MM.1S (cell line): Measurements from ENCODE around the gene PRMT2.

Source experiments
- DNase-seq: peaks from one replicate; pipeline ENCODE4 v3.0.0-alpha.2; 2015
- H2AFZ ChIP-seq: fragments of 300-600 bp; sonication (generic); 2 replicates; pipeline ENCODE4 v1.6.0; 2016; ENCODE audit warnings: antibody characterized with exemption, low read length
- H3F3A ChIP-seq: fragments of 300-600 bp; sonication (generic); 2 replicates; pipeline ENCODE4 v1.6.1; 2016; ENCODE audit warnings: mild to moderate bottlenecking, antibody characterized with exemption, low read length, moderate library complexity, mixed read lengths; ENCODE audit not compliant: insufficient read depth
- H3K27ac ChIP-seq: fragments of 300-600 bp; sonication (generic); 2 replicates; pipeline ENCODE4 v1.5.1; 2016; ENCODE audit warnings: mild to moderate bottlenecking, low read length
- H3K27me3 ChIP-seq: fragments of 300-600 bp; sonication (generic); replicated peaks from 2 replicates; pipeline ENCODE4 v1.6.0; 2016; ENCODE audit warnings: low read length; ENCODE audit not compliant: insufficient read depth
- H3K36me3 ChIP-seq: fragments of 300-600 bp; sonication (generic); replicated peaks from 2 replicates; pipeline ENCODE4 v1.6.1; 2016; ENCODE audit warnings: mild to moderate bottlenecking, low read length, mixed read lengths; ENCODE audit not compliant: insufficient read depth
- H3K4me1 ChIP-seq: fragments of 300-600 bp; sonication (generic); 2 replicates; pipeline ENCODE4 v1.6.1; 2016; ENCODE audit warnings: low read length, mixed read lengths
- H3K4me2 ChIP-seq: fragments of 300-600 bp; sonication (generic); 2 replicates; pipeline ENCODE4 v1.6.0; 2016; ENCODE audit warnings: low read depth, low read length
- H3K4me3 ChIP-seq: fragments of 300-600 bp; sonication (generic); 2 replicates; pipeline ENCODE4 v1.5.1; 2016; ENCODE audit warnings: low read length, mixed read lengths
- H3K79me2 ChIP-seq: fragments of 300-600 bp; sonication (generic); 2 replicates; pipeline ENCODE4 v1.6.1; 2016; ENCODE audit warnings: mixed run types, low read length, mixed read lengths
- H3K9ac ChIP-seq: fragments of 300-600 bp; sonication (generic); 2 replicates; pipeline ENCODE4 v1.6.1; 2016; ENCODE audit warnings: low read length, mixed read lengths
- H3K9me2 ChIP-seq: fragments of 300-600 bp; sonication (generic); replicated peaks from 2 replicates; pipeline ENCODE4 v1.6.1; 2016; ENCODE audit warnings: mild to moderate bottlenecking, low read length, mixed read lengths; ENCODE audit not compliant: insufficient read depth
- H3K9me3 ChIP-seq: fragments of 300-600 bp; sonication (generic); replicated peaks from 2 replicates; pipeline ENCODE4 v1.6.1; 2016; ENCODE audit warnings: mild to moderate bottlenecking, low read length, mixed read lengths; ENCODE audit not compliant: insufficient read depth
- H4K20me1 ChIP-seq: fragments of 300-600 bp; sonication (generic); 2 replicates; pipeline ENCODE4 v1.6.1; 2016; ENCODE audit warnings: mild to moderate bottlenecking, low read length, moderate library complexity, mixed read lengths; ENCODE audit not compliant: insufficient read depth
- CTCF ChIP-seq: fragments of 300-600 bp; sonication (generic); IDR thresholded peaks from 2 replicates; pipeline ENCODE4 v1.5.1; 2016; ENCODE audit warnings: antibody characterized with exemption, low read length, mixed read lengths
- EZH2 ChIP-seq: fragments of 300-600 bp; sonication (generic); optimal IDR thresholded peaks from 2 replicates; pipeline ENCODE3; 2017; ENCODE audit warnings: low read depth, mild to moderate bottlenecking, antibody characterized with exemption, low read length, mixed read lengths
- EZH2phosphoT487 ChIP-seq: fragments of 300-600 bp; sonication (generic); IDR thresholded peaks from 2 replicates; pipeline ENCODE4 v1.6.1; 2018; ENCODE audit warnings: antibody characterized with exemption, low read length

PRMT2 gene

GRCh38 chr21:46660505-46660904 is 25.0 kb downstream of the PRMT2 start:
- H3K79me2 ChIP-seq: no peaks in the 10 kb centered on the region
- H3K9me3 ChIP-seq: no peaks in the 10 kb centered on the region
- H3K4me2 ChIP-seq: no peak overlapping the region
- no peaks in the 10 kb centered on the region for H3K27me3 ChIP-seq
- TF ChIP-seq EZH2phosphoT487 (no peak), CTCF (no peak), EZH2 (no peak)
- no peaks in the 10 kb centered on the region for H3K9me2 ChIP-seq
- no peak overlapping the region for H3K4me3 ChIP-seq
- no peak overlapping the region for H3K9ac ChIP-seq
- H3K27ac ChIP-seq: no peak overlapping the region
- no peak overlapping the region for H2AFZ ChIP-seq
- H3F3A ChIP-seq: no peaks in the 10 kb centered on the region
- H3K4me1 ChIP-seq: no peaks in the 10 kb centered on the region
- DNase-seq: no peak
- H3K36me3 ChIP-seq: no peaks in the 10 kb centered on the region
- no peaks in the 10 kb centered on the region for H4K20me1 ChIP-seq

DNA sequence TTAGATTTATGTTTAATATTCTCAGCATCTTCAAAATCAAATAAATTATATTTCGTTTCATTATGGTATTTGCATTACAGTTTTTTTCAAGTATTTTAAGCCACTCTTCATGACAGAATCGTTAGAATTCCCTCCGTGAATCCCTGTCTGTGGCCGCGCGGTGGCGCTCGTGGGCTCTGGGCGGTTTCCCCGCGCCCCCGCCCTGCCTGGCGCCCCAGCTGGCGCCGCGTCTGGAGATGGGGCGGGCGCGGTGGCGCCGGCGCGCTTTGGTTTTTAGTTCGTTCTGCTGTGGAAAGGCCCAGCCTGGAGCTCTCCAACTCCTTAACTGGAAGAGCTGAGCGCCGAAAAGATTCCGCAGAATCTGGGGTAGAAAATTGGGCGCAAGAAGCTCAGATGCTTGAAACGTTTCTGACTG is 25.7 kb downstream of the PRMT2 start:
- Histone ChIP-seq H3K9me3 (no peaks in the 10 kb centered on the region), H3K36me3 (no peaks in the 10 kb centered on the region), H2AFZ (0 out of 2 replicates have a peak overlapping the region, but pooled peaks have one; percentile 14), H3K79me2 (no peaks in the 10 kb centered on the region), H3K4me1 (no peaks in the 10 kb centered on the region), H3K27ac (no peak overlapping the region), H3K4me3 (no peak overlapping the region), H3K9ac (no peak overlapping the region), H4K20me1 (no peaks in the 10 kb centered on the region), H3K27me3 (no peaks in the 10 kb centered on the region), H3K4me2 (peak overlapping the region; percentile 45; the same call in 1 of the 2 replicates), H3F3A (no peaks in the 10 kb centered on the region), H3K9me2 (no peaks in the 10 kb centered on the region)
- DNase-seq: peak; percentile 70
- no peak for TF ChIP-seq EZH2phosphoT487
- peak; percentile 90 for TF ChIP-seq CTCF
- TF ChIP-seq EZH2: no peak

GRCh38 chr21:46661642-46662366 is 26.3 kb downstream of the PRMT2 start:
- Histone ChIP-seq H3K27me3 (no peaks in the 10 kb centered on the region), H3K4me1 (no peaks in the 10 kb centered on the region), H3K36me3 (no peaks in the 10 kb centered on the region), H3K27ac (no peak overlapping the region), H4K20me1 (no peaks in the 10 kb centered on the region), H2AFZ (0 out of 2 replicates have a peak overlapping the region, but pooled peaks have one; percentile 14), H3K4me3 (no peak overlapping the region), H3K9me3 (no peaks in the 10 kb centered on the region), H3K79me2 (no peaks in the 10 kb centered on the region), H3K9me2 (no peaks in the 10 kb centered on the region), H3F3A (no peaks in the 10 kb centered on the region), H3K9ac (no peak overlapping the region), H3K4me2 (peak overlapping the region; percentile 45; the same call in 1 of the 2 replicates)
- DNase-seq: no peak
- TF ChIP-seq CTCF (no peak), EZH2phosphoT487 (no peak), EZH2 (no peak)
